Colonic mucosa (tissue), 4 donors: ENCODE results near the gene AKR1B1. TPM values are rescaled to one million over a fixed set of nuclear protein-coding genes. Genes with fewer than 3 reads are reported as not detected.

Source experiments
- DNase-seq: peaks from one replicate; pipeline ENCODE4 v3.0.0-alpha.2; 2020
- H3K27ac ChIP-seq: fragments of 200-600 bp; one replicate; pipeline ENCODE4 v1.8.0; 2021
- H3K27me3 ChIP-seq: fragments of 200-600 bp; one replicate; pipeline ENCODE4 v1.8.0; 2021
- H3K36me3 ChIP-seq: fragments of 200-600 bp; one replicate; pipeline ENCODE4 v1.8.0; 2021
- H3K4me1 ChIP-seq: fragments of 200-600 bp; one replicate; pipeline ENCODE4 v1.8.0; 2021; ENCODE audit warnings: mild to moderate bottlenecking
- H3K4me3 ChIP-seq: fragments of 200-600 bp; one replicate; pipeline ENCODE4 v1.8.0; 2021
- H3K9ac ChIP-seq, 2 donors: one replicate each; pipeline ENCODE4 v1.7.0; 2013; ENCODE audit warnings: control low read depth in 2 of 2, low read depth in 2 of 2, low read length in 2 of 2
- H3K9me3 ChIP-seq: fragments of 200-600 bp; one replicate; pipeline ENCODE4 v1.8.0; 2021
- intact Hi-C: fragments of 100-400 bp; cut with DNase I; formaldehyde crosslinking; loops from one replicate; pipeline ENCODE4 v1.14.1; 2022
- total RNA-seq, 2 donors: library from RNA; stranded (reverse); fragmentation: NEBNext Ultra II Directional in 1 of 2; extraction: Animal tissue kit (Norgen Biotek cat#: 25700) in 1 of 2; gene quantifications; one replicate each; pipeline ENCODE4 v1.2.1, GENCODE V29; 2021
- TF ChIP-seq, protein P1 (sequence below): fragments of 200-600 bp; IDR thresholded peaks from one replicate; pipeline ENCODE4 v1.8.0; 2022; ENCODE audit warnings: antibody characterized with exemption, mild to moderate bottlenecking
- donor health status: healthy.
- donor health status: DM: no; HTN: no; CAD: no.
- donor health status: DM: no; HTN: no; CAD: no.

The AKR1B1 gene
- total RNA-seq, 2 donors from 2014 or later = 24.9 to 26.9 TPM

GRCh38 chr7:134396031-134396430 lies 62.9 kb downstream of the AKR1B1 start:
- H3K36me3 ChIP-seq = no peaks in the 10 kb centered on the region
- no peaks in the 10 kb centered on the region for H3K27me3 ChIP-seq
- H3K27ac ChIP-seq = no peak overlapping the region
- intact Hi-C loops = no loop called here
- H3K9ac ChIP-seq = no peak overlapping the region
- no peak overlapping the region for H3K4me3 ChIP-seq
- no peaks in the 10 kb centered on the region for H3K9me3 ChIP-seq
- DNase-seq = no peak
- no peaks in the 10 kb centered on the region for H3K4me1 ChIP-seq
- TF ChIP-seq, protein P1, sequence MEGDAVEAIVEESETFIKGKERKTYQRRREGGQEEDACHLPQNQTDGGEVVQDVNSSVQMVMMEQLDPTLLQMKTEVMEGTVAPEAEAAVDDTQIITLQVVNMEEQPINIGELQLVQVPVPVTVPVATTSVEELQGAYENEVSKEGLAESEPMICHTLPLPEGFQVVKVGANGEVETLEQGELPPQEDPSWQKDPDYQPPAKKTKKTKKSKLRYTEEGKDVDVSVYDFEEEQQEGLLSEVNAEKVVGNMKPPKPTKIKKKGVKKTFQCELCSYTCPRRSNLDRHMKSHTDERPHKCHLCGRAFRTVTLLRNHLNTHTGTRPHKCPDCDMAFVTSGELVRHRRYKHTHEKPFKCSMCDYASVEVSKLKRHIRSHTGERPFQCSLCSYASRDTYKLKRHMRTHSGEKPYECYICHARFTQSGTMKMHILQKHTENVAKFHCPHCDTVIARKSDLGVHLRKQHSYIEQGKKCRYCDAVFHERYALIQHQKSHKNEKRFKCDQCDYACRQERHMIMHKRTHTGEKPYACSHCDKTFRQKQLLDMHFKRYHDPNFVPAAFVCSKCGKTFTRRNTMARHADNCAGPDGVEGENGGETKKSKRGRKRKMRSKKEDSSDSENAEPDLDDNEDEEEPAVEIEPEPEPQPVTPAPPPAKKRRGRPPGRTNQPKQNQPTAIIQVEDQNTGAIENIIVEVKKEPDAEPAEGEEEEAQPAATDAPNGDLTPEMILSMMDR = no peak

GRCh38 chr7:134395604-134396003 lies 63.3 kb downstream of the AKR1B1 start:
- Histone ChIP-seq H3K9ac (no peak overlapping the region), H3K9me3 (no peaks in the 10 kb centered on the region), H3K36me3 (no peaks in the 10 kb centered on the region), H3K27ac (no peak overlapping the region), H3K27me3 (no peaks in the 10 kb centered on the region), H3K4me1 (no peaks in the 10 kb centered on the region), H3K4me3 (no peak overlapping the region)
- intact Hi-C loops = no loop called here
- DNase-seq = no peak
- TF ChIP-seq, protein P1 = no peak

GRCh38 chr7:134394056-134394455 lies 64.8 kb downstream of the AKR1B1 start:
- no peak overlapping the region for H3K9ac ChIP-seq
- H3K9me3 ChIP-seq = no peaks in the 10 kb centered on the region
- no peaks in the 10 kb centered on the region for H3K36me3 ChIP-seq
- no peaks in the 10 kb centered on the region for H3K4me1 ChIP-seq
- H3K27me3 ChIP-seq = no peaks in the 10 kb centered on the region
- no peak overlapping the region for H3K4me3 ChIP-seq
- no peak overlapping the region for H3K27ac ChIP-seq
- DNase-seq = no peak
- TF ChIP-seq, protein P1 = no peak
- intact Hi-C loops = no loop called here

Other genes starting within 250 kb of the AKR1B1 start
- gene SLC35B4, start 142.2 kb downstream of the AKR1B1 start, total RNA-seq = 1 to 10 TPM; 6.2 to 7.5 TPM
- 100 to 1,000 TPM; 161 to 175 TPM for gene AKR1B10, start 68.5 kb upstream of the AKR1B1 start, total RNA-seq
- 10 to 100 TPM in 1 of 2 donors, 1 to 10 TPM in 1; 6.5 to 10.6 TPM for gene AKR1B15, start 90.0 kb upstream of the AKR1B1 start, total RNA-seq
- gene BPGM, start 187.8 kb upstream of the AKR1B1 start, total RNA-seq = 10 to 100 TPM; 10.5 to 10.6 TPM